Stimulated activated CD8-positive, alpha-beta memory T cell treated with anti-CD3 and anti-CD28 coated beads, Interleukin-7, amount 100 ng/mL, for 48 hours (primary cell): Measurements from ENCODE around the gene PDE4B.
"Not testable (repeated sequence)": the region's sequence is repeated elsewhere in the genome, so short reads cannot be mapped to it uniquely, and the experiment has no call there.

ENCODE experiments used
- DNase-seq, 2 donors: peaks; one replicate each; pipeline ENCODE4 v3.0.0-alpha.2; 2020; ENCODE audit warnings: low read depth in 1 of 2; ENCODE audit errors: extremely low read depth in 1 of 2

Gene PDE4B

GRCh38 chr1:65990161-65990560 is 197.5 kb downstream of the PDE4B start:
- no peak for DNase-seq

GRCh38 chr1:65991694-65992093 is 199.0 kb downstream of the PDE4B start:
- no peak for DNase-seq

- DNase-seq, result no peak
Observed at GRCh38 chr1:65992165-65992821, 199.6 kb downstream of the PDE4B start.

- DNase-seq, result no peak
Observed at GRCh38 chr1:65992831-65993271, 200.2 kb downstream of the PDE4B start.

GRCh38 chr1:65994223-65994622 is 201.5 kb downstream of the PDE4B start:
- no peak for DNase-seq

GRCh38 chr1:65995336-65995735 is 202.6 kb downstream of the PDE4B start:
- no peak for DNase-seq

GRCh38 chr1:65995928-65996327 is 203.2 kb downstream of the PDE4B start:
- no peak for DNase-seq

GRCh38 chr1:65997693-65998092 is 205.0 kb downstream of the PDE4B start:
- no peak for DNase-seq

GRCh38 chr1:65998763-65999583 is 206.3 kb downstream of the PDE4B start:
- DNase-seq, result no peak

GRCh38 chr1:66000033-66000637 is 207.4 kb downstream of the PDE4B start:
- DNase-seq, result no peak

GRCh38 chr1:66003690-66004089 is 211.0 kb downstream of the PDE4B start:
- no peak for DNase-seq

- DNase-seq, result not testable (repeated sequence)
Observed at GRCh38 chr1:66006534-66006933, 213.8 kb downstream of the PDE4B start.

- DNase-seq, result no peak
Observed at GRCh38 chr1:66012106-66012784, 219.6 kb downstream of the PDE4B start.

- DNase-seq, result no peak
Observed at GRCh38 chr1:66013371-66013770, 220.7 kb downstream of the PDE4B start.

GRCh38 chr1:66022904-66023620 is 230.4 kb downstream of the PDE4B start:
- DNase-seq, result no peak

GRCh38 chr1:66025188-66025587 is 232.5 kb downstream of the PDE4B start:
- DNase-seq, result no peak

- DNase-seq, result no peak
Observed at GRCh38 chr1:66028035-66028434, 235.3 kb downstream of the PDE4B start.

GRCh38 chr1:66033781-66034180 is 241.1 kb downstream of the PDE4B start:
- DNase-seq, result no peak

- no peak for DNase-seq
Observed at GRCh38 chr1:66035616-66036245, 243.0 kb downstream of the PDE4B start.

- DNase-seq, result no peak
Observed at GRCh38 chr1:66041654-66042053, 249.0 kb downstream of the PDE4B start.
